Activated effector memory CD4-positive, alpha-beta T cell treated with Interleukin-2 at 50 U/mL for 16 hours (primary cell): ENCODE results near the gene TSPAN9.

Experiments
- DNase-seq: peaks from one replicate; pipeline ENCODE4 v3.0.0-alpha.2; 2020

TSPAN9 gene

GRCh38 chr12:3103806-3104205 lies 26.6 kb downstream of the TSPAN9 start:
- DNase-seq: no peak

- no peak for DNase-seq
These were observed 28.7 kb downstream of the TSPAN9 start for GRCh38 chr12:3105690-3106479.

GRCh38 chr12:3106579-3106978 lies 29.4 kb downstream of the TSPAN9 start:
- no peak for DNase-seq

- no peak for DNase-seq
These were observed 29.9 kb downstream of the TSPAN9 start for GRCh38 chr12:3107071-3107583.

- DNase-seq: no peak
These were observed 30.8 kb downstream of the TSPAN9 start for GRCh38 chr12:3107954-3108353.

- DNase-seq: no peak
These were observed 33.4 kb downstream of the TSPAN9 start for GRCh38 chr12:3110578-3110977.

- DNase-seq: no peak
These were observed 36.6 kb downstream of the TSPAN9 start for GRCh38 chr12:3113671-3114325.

- DNase-seq: no peak
These were observed 37.5 kb downstream of the TSPAN9 start for GRCh38 chr12:3114671-3115070.

- no peak for DNase-seq
These were observed 37.9 kb downstream of the TSPAN9 start for GRCh38 chr12:3115078-3115477.

- DNase-seq: no peak
These were observed 39.1 kb downstream of the TSPAN9 start for GRCh38 chr12:3116106-3116844.

- DNase-seq: no peak
These were observed 40.0 kb downstream of the TSPAN9 start for GRCh38 chr12:3117144-3117581.

- no peak for DNase-seq
These were observed 40.4 kb downstream of the TSPAN9 start for GRCh38 chr12:3117591-3118015.

GRCh38 chr12:3119192-3119755 lies 42.1 kb downstream of the TSPAN9 start:
- DNase-seq: no peak

- no peak for DNase-seq
These were observed 42.8 kb downstream of the TSPAN9 start for GRCh38 chr12:3119756-3120601.

GRCh38 chr12:3120701-3121100 lies 43.5 kb downstream of the TSPAN9 start:
- DNase-seq: no peak

GRCh38 chr12:3122841-3123678 lies 45.9 kb downstream of the TSPAN9 start:
- DNase-seq: no peak

- DNase-seq: no peak
These were observed 46.5 kb downstream of the TSPAN9 start for GRCh38 chr12:3123729-3124128.

- DNase-seq: no peak
These were observed 47.7 kb downstream of the TSPAN9 start for GRCh38 chr12:3124917-3125316.

- no peak for DNase-seq
These were observed 48.5 kb downstream of the TSPAN9 start for GRCh38 chr12:3125674-3126073.

- DNase-seq: no peak
These were observed 50.7 kb downstream of the TSPAN9 start for GRCh38 chr12:3127832-3128231.
